A204.1 (cell line): Measurements from ENCODE around the gene FAM174C.
A peak's percentile ranks its signal among the peaks of the same experiment; 100 is the strongest.

Source experiments
- FAIRE-seq: peaks from 2 replicates; lab custom pipeline; 2012; peaks lifted over from hg19 to GRCh38; lab: Jason Lieb, UNC

FAM174C gene

DNA sequence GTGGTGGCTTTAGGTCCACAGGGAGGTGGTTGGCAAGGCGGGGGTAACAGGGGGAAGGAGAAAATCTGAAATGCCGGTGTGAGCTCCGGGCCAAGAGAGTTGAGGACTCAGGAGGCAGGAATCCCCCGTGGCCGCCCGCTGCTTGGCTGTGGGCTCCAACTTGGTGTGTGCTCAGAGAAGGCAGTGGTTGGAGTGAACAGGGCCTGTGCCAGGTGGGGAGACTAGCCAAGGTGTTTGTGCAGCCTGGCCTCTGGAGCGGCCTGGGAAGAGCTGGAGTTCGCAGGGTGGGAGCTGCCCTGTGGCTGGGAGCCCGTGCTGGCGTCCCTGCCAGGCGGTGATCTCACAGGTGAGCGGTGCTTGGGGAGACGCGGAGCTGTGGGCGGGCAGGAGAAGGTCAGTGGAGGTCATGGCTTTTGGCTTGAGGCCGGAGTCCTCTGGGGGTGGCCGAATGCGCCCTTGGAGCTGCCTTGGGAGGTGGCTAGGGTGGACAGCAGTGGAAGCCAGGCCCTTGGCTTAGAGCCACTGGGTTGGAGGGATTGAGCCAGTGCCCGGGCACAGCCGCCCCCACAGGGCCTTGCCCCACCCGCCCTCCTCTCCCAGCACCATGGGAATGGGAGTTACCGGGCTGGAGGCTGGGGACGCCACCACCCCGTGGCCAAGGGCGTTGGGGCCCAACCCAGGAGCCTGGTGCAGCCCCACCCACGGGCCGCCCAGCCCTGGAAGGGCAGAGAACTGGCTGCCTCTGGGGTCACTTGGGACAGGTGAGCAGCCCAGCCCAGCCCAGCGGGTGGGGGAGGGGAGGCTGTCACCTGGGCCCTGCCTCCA is 13.3 kb upstream of the FAM174C start:
- no peak for FAIRE-seq

DNA sequence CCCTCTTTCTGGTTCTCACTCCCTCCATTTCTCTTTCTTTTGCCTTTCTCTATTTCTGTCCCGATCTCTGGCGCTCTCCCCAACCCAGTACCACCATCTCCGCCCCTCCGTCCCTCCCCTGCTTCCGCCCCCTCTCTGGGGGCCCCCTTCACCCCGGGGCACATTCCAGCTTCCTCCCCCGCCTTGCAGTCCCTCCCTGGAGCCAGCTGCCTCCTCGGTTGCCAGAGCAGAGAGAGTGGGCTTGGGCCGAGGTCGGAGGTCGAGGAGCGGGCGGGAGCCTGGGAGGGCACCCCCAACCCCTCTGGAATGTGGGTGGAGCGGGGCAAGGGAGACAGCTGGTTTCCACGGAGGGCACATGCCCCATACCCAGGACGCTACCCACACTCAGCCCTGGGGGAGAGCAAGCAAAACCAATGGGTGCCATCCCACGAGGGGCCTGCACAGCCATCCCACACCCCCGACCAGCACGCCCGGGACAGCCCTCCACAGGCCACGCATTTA is 12.7 kb upstream of the FAM174C start:
- FAIRE-seq: no peak

DNA sequence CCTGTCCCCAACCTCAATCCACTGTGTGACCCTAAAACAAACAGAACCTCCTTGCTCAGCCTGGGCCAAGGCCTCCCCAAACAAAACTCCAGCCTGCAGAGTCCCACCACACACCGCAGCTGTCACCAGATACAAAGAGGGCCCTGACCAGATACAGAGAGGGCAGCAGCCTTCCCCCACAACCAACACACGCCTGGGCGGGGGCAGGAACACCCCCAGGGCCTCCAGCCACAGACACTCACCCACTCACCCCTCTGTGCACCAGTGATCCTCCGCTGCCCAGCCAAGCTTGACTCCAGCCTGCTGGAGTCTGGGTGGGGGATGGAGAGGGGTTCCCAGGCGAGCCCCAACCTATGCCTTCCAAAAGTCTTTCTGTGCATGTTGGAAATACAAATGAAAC is 12.1 kb upstream of the FAM174C start:
- FAIRE-seq: no peak

DNA sequence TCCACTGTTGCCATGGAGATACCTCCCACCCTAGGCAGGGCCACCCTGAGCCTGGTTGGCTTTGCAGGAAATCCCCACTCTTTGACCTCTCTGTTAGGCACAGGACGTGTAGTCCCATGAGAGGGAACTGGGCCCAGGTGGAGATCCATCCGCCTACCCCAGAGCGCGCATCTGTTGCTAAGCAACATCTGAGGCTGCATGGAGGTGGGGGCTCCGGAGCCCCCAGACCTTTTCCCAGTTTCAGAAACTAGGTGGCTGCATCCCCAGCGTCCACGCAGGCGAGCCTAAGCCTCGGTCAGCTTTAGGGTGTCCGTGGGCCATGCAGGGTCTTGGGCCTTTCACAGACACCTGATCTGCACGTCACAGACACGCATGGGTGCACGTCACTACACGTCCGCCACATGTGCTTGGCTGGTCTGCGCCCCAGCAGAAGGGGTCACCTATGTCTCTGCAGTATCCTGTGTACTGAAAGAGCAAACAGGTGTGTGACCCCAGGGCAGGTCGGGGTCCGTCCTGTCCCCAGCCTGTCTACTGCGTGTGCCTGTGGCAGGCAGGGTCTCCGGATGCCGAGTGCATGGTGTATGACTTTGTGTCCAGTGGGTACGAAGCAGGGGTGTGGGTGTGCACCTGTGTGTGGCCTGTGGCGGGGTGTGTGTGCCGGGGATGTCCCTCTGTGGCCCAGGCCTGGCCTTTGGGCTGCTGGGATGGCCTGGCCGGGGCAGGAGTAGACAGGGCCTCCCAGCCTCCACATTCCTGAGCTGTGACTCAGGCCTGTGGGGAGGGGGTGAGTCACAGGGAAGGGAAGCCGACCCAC is 10.3 kb upstream of the FAM174C start:
- FAIRE-seq: no peak

DNA sequence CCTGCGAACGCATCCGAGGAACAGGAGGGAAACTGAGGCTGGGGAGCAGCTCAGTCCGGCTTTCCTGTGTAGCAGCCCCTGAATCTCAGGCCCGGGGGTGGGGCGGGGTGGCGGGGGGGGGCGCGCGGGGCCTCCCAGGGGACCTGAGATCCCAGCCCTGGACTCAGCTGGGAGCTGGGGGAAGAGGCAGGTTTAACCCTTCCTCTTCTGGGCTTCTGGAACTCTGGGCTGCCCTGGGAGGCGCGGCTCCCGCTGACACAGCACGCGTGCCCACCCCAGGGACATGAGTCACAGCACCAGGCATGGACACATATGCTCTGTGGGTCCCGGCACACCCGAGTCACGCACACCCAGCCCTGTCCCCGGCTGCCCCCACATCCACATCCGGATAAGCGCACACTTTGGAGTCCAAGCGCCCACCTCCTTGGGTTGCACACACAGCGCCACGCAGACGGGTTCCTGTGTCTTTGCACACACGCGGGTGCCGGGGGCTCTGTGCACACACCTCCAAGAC is 9.7 kb upstream of the FAM174C start:
- no peak for FAIRE-seq

DNA sequence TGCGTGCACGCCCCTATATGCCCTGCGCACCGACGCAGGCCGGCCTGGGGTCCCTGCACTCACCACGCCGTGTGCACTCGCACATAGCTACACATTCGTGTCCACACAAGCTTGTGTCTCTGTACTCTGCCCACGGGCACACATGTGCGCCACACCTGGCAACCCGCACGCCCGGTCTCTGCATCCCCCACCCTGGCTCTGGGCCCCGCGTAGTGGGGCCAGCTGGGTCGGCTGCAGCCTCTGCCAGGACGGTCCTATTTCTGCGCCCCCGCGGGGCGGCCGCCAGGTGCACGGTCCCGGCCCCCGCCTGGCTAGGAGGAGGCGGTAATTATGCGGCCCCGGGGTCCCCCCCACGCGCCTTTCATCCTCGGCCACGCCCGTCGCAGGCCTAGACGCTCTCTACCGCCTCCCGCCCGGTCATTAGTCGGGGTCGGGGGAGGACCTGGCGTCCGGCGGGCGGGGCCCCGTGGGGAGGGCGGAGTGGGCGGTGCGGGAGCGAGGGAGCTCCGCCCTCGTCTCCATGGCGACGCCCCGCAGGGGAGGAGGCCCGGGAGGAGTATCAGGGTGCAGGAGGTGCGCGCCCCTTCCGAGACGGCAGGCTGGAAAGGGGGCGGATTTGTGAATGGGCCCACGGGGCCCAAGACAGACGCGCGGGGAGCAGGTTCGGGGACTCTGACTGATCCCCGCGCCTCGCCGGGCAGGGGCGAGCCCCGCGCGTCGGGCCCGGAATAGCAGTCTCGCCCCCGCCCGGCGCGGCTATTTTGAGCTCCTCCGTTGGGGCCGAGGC is 9.0 kb upstream of the FAM174C start:
- no peak for FAIRE-seq

DNA sequence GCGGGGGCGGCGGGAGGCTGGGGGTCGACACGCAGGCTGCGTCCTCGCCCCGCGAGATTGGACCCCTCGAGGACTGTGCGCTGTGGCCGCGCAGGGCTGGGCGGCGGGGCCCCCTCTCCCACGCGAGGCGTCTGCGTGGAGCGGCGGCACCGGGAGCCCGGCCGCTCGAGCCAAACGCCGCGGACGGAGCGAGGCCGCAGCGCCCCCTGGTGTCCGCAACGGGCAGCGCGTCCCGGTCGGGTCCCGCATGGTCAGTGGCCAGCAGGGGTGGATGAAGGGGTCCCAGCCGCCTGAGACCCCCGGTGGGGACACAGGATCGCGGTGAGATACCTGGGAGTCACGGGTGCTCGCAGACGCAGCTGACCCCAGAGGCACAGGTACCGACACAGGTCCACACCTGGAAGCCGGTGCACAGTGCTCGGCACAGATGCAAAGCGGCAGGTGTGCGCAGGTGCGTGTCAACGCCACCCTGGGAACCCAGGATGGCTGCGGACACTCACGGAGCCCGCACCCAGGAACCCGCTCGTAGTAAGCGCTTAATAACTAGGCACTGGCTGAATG is 8.3 kb upstream of the FAM174C start:
- no peak for FAIRE-seq

DNA sequence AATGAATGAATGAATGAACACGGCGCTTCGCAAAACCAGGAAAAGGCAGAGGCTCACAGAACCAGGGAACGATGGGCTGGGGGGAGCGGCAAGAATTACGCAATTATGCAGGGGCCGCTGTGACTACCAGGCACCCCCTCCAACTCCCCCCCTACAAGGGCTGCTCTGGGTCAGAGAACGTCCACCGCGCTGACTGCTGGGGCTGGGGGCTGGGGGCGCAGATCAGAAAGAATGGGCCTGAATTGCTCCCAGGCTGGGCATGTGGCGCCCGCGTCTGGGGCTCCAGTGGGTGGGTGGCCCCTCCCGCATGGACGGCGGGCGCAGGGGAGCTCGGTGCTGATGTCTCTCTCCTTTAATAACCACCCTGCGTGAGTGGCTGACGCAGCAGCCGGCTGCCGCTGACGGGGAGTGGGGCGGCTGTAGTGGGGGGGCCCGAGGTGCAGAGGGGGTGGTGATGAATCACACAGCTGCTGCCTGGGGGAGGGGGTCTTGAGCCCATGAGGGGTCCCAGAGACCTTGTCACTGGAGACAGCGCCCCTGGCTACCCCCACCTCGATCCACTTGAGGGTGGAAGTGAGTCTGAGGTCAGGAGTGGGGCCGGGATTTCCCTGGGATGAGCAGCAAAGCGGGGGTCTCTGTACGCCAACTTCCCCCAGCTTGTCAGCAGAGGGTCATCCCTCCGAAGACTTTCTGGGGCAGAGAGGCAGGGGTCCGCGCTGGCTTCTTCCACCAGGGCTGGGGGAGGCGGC is 7.7 kb upstream of the FAM174C start:
- FAIRE-seq: no peak

DNA sequence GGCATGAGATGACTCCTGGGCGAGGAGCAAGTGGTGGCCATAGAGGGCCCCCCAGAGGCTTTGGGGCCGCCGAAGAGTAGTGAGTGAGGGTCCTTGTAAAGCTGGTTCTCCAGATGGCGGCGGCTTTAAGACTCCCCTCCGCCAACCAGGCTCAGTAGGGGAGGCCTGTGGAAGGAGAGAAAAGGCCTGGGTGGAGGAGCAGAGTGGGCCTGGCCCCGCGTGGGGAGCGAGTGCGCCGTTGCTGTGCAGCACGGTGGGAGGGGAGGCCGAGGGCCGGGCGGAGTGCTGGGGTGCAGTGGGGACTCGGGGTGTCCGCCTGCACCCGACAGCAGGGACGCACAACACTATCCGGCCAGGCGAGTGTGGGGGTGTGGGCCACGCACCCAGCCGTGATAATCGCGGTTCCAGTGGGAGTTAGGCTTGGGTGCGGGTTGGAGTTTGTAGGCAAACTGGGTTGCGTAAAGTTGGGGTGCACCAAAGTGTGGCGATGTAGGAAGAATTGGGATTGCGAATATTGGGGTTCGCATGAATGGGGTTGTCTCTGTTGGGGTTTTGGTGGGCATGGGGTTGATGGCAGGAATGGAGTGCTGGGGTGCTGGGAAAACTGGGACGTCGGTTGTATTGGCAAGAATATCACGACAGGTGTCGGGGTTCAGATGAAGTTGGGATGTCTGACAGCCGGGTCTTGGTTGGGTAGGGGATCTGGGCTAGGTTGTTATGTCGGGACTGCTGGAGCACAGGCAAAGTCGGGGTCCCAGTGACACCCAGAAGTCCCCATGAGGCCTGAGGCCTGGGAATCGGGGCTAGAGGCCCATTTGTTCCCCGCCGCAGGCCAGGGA is 6.9 kb upstream of the FAM174C start:
- no peak for FAIRE-seq

DNA sequence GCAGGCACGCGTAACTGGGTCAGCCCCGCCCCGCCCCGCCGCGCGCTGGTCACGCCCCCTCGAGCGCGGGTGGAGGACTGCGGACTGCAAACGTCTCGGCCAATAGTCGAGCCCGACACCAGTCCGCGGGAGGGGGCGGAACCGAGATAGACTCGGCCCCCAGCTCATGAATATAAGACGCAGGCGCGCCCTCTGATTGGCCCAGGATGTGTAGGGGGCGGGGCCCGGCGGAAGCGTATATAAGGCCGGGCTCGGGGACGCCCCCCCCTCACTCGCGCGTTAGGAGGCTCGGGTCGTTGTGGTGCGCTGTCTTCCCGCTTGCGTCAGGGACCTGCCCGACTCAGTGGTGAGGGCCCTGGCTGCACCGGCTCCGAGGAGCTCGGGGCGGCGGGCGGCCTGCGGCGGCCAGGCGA is 6.3 kb upstream of the FAM174C start, which contains the start of gene CIRBP:
Gene CIRBP (plus strand): TSS at position 268 of the 413 bp plus-strand sequence. CDS start 1,602 bp downstream, outside the sequence.
- FAIRE-seq: peak; percentile 97

DNA sequence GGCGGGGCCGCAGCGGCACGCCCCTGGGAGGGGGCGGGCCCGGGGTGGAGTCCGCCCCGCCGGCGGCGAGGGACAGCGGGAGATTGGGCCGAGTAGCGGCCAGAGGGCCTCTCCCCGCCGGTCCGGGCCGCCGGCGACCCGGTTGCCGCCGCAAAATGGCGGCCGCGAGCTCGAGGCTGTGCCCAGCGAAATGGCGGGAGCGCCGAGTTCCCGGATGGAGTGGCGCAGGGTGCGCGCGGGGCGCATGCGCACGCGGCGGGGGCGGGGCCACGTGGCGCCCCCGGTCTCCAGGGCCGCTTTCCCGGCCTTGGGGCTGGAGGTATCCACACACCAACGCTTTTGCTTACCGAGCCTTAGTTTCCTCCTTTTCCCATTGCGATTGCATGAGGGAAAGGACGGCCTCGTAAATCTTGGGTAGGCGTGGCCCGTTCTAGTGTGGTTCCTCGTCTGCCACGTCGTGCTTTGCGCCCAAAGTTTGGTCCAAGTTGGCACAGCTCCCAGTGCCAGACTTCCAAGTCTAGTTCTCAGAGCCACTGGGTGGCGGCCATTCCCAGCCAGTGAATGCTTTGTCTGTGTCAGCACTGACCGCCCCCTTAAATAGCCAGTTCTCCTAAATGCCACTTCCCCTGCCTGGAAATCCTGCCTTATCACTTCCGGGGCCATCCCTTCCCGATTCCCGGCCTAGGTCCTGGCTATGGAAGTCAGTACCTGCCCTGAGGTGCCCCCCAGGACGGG is 5.7 kb upstream of the FAM174C start:
- no peak for FAIRE-seq

DNA sequence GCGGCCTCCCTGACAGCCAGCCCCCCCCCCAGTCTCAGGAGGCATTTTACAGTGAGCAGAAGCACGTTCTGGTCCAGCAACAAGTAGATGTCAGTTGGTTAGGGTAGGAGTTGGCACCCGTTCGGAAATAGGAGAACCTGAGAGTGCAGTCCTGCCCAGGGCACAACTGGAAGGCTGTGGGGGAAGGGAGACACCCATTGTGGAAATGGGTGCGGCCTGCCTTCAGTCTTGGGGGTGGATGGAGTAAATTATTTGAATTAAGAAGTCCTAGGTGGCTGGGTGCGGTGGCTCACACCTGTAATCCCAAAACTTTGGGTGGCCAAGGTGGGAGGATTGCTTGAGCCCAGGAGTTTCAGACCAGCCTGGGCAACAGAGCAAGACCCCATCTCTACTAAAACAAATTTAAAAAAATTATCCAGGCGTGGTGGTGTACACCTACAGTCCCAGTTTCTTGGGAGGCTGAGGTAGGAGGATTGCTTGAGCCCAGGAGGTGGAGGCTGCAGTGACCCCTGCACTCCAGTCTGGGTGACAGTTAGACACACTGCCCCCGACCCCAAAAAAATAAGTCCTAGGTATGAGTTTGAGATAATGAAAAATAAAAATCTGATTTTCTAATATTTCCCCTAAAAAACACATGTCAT is 5.0 kb upstream of the FAM174C start:
- no peak for FAIRE-seq

DNA sequence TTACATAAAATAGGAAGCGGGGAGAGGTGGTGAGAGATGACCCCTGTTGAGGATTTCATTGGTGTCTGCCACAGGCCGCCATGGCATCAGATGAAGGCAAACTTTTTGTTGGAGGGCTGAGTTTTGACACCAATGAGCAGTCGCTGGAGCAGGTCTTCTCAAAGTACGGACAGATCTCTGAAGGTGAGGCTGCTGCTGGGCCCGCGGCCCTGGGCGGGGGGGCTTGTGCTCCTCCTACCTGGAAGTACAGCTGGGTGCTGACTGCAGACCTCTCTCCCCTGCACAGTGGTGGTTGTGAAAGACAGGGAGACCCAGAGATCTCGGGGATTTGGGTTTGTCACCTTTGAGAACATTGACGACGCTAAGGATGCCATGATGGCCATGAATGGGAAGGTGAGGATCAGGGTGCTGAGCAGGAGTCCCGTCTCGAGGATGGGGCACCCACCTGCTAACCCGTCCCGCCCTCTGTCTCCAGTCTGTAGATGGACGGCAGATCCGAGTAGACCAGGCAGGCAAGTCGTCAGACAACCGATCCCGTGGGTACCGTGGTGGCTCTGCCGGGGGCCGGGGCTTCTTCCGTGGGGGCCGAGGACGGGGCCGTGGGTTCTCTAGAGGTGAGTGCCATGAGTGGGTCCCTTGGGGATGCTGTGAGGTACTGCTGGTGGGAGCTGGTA is 4.3 kb upstream of the FAM174C start:
- no peak for FAIRE-seq

DNA sequence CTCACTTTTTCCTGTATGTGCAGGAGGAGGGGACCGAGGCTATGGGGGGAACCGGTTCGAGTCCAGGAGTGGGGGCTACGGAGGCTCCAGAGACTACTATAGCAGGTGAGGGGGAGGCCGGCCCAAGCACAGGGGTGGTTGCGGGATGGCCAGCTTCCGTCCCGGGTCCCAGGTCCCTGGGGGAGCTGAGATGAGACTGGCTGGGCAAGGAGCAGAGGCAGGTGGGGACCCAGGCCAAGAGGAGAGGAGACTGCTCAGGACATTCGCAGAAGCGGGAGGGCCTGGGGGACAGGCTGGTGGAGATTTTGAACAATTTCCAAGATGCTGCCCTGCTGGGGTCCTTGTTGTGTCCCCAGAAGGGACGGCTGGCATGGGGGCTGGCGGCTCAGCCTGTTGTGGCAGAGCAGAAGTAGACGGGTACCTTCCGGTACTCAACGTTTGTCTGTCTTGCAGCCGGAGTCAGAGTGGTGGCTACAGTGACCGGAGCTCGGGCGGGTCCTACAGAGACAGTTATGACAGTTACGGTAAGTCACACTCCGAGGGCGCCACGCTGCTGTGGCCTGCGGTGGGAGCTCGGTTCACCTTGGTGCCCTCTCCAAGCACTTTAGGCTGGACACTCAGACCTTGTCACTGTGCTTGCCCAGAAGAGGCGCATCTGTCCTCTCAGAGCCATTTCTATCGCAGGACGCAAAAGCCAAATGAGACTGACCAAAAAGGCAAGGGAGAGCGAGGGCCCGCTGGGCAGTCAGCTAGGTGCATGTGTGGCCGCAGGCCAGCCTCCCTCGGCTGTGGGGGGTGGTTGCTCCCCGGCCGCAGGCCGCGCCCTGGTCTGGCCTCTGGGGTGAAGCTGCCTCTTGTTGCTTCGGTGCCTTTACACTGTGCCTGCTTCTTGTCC is 3.6 kb upstream of the FAM174C start:
- FAIRE-seq: no peak

DNA sequence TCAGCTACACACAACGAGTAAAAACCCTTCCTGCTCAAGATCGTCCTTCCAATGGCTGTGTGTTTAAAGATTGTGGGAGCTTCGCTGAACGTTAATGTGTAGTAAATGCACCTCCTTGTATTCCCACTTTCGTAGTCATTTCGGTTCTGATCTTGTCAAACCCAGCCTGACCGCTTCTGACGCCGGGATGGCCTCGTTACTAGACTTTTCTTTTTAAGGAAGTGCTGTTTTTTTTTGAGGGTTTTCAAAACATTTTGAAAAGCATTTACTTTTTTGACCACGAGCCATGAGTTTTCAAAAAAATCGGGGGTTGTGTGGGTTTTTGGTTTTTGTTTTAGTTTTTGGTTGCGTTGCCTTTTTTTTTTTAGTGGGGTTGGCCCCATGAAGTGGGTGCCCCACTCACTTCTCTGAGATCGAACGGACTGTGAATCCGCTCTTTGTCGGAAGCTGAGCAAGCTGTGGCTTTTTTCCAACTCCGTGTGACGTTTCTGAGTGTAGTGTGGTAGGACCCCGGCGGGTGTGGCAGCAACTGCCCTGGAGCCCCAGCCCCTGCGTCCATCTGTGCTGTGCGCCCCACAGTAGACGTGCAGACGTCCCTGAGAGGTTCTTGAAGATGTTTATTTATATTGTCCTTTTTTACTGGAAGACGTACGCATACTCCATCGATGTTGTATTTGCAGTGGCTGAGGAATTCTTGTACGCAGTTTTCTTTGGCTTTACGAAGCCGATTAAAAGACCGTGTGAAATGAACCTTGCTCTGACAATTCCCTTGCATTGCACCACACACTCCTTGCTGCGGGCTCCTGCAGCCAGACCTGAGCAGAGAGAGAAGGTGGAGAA is 2.7 kb upstream of the FAM174C start:
- no peak for FAIRE-seq

DNA sequence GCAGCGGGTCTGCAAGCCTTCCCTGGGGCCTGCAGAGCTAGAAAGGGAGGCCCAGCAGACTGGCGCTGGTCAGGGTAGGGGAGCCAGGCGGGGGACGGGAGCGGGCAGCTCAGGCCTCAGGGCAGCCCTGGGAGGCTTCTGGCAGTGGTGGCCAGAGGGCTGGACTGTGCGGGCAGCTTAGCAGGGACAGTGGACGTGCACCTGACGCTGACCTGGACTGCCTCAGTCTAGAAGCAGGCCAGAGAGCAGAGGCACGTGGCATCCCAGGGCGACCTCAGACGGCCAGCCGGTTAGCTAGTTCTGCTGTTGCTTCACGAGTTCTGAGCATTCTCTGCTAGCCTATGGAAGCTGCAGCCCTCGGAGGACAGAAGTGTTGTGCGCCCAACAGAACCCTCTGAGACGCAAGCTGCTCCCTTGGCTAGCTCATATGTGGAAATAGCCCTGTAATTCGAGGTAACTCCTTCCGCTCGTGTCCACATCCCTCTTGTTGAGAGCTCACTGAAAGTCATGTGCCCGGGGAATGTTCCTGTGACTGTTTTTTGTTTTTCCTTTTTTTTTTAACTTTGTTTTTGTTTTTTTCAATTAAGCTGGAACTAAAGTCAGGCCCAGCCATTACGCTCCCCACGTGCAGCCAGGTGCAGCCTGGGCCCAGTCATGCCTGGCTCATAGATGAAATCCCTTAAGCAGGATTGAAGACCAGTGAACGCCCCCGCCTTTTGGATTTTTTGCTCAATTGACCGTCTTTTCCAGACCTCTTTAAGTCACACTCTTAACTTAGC is 1.9 kb upstream of the FAM174C start:
- FAIRE-seq: no peak
